Measurements from ENCODE around the gene STARD5.
A peak's percentile ranks its signal among the peaks of the same experiment; 100 is the strongest.
"Not testable (repeated sequence)": the region's sequence is repeated elsewhere in the genome, so short reads cannot be mapped to it uniquely, and the experiment has no call there.

STARD5 gene

DNA sequence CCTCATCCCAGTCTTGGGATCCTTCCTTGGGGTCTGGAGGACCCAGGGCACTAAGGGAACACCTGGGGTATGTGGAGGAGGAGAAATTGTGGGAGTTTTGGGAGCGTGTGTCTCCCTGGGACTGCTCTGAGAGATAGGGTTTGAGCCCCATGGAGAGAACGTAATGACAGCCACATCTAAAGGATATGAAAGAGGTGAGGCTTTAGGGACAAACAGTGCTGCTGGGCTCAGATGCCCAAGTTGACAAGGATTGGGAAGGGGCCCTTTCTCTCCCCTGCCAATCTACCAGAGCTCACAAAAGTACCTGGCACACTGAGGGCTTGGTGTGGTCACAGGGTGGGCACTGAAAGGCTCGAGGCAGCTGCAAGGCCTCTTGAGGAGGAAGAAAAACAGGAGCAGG, 13.3 kb upstream of the STARD5 start:
- DNase-seq (ENCODE audit: low spot score) = no peak

DNA sequence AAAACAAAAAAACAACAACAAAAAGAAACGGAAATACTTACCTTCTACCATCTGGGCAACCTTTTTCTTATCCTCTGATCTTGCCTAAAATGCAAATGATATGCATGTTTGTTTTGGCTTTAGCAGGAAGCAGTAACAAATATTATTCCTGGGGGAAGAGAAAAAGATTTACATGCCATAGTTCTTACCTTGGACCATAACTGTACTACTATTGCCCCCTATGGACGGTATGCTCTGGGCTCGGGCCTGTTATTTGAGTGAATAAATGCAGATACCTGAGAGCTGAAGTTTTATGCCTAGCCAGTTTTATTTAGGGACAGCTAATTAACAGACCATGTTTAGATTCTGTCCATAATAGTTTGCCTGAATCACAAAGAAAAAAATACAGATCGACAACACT, 12.6 kb upstream of the STARD5 start:
- peak; percentile 11 for DNase-seq (ENCODE audit: low spot score)

DNA sequence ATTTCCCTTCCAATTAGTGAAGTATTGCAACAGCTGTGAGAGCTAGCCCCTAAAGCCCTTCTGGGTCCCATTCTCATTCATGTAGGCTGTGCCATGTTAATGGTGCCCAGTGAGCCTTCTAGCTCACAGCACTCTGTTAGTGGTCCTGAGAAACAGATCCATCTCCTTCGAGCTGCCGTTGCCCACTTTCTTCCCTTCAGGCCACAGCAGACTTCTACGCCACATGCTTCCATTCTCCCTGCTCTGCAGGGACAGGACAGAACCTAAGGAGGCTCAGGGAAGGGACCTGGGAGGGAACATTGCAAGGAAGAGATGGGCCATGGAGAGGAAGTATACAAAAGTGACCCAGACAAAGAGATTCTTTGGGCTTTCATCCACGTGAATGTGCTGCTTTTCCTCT, 11.7 kb upstream of the STARD5 start:
- DNase-seq (ENCODE audit: low spot score) = no peak

DNA sequence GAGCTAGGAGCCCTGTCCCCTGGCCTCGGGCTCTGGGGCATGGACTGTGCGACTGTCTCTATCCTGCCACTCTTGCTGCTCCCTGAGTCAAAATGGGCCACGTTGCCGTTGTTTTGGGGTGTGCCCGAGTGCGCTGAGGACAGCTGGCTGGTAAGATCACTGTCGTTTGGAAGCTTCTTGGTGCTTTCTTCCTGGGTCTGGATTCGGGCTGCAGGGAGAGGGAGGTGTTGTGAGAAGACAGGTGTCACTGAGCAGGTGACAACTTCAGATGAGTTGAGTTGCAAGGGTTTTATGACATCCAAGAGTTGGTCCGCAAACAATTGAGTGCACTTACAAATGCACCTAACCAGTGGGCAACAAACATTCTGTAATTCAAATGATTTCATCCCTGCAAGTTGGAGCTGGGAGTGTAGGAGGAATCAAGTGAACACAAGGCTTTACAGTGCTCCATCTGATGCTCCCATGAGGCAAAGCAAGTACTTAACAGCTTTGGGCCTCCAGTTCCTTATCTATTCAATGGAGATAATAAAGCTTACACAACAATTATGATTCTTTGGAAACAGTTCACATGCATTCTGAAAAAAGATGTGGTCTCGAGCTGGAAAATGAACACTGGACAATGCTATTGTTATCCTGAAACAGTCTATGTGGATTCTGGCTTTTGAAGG, 11.0 kb upstream of the STARD5 start:
- no peak for DNase-seq (ENCODE audit: low spot score)

DNA sequence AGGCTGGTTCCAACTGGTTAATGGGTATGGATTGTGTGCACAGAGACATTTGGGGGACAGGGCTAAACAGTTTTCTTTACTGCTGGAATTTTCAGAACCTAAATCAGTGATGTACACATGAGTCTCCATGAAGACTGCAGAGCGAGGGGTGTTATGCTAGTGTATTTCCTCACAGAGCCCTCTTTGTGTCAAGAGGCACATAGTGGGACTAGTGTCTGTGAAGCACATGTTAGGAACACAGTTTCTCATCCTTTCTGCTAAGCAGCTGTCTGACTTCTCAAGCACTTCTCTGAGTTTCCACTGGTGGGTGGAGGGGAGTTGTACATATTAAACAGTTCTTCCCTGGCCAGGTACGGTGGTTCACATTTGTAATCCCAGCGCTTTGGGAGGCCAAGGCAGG, 9.4 kb upstream of the STARD5 start:
- no peak for DNase-seq (ENCODE audit: low spot score)

DNA sequence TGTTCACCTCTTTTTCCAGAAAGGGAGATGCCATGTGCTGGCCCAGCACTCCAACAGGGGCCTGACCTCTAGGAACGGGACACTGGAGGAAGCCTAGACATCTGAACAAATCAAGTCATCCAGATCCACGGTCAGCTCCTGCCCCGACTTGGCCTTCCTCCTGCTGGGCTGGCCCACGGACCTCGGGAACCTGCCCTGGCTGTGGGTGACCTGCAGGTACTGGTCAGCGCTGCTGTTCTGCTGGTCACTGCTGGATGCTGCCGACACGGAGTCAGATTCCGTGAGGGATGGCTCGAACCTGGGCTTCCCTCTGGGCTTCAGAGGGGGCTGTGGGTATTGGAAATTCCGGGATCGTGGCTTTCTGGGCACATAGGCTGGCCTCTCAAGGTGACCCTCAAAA, 8.4 kb upstream of the STARD5 start:
- DNase-seq (ENCODE audit: low spot score) = no peak

DNA sequence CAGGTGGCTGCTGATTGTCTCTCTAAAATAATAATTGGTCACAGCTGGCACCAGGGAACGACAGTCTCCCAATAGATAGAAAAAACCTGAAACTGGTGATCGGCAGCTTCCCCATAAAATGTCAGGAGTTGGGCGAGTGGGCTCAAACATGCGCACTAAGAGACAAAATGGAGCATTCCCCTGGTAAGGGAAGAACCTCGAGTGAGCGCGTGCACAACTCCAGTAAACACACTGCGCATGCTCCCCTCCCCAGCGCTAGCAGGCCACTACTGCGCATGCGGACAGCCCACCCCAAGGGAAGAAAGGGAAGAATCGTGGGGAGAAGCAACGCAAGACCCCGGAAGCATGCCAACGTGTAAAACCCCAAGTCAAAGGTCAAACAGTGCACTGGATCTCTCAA, 7.7 kb upstream of the STARD5 start:
- DNase-seq (ENCODE audit: low spot score) = no peak

DNA sequence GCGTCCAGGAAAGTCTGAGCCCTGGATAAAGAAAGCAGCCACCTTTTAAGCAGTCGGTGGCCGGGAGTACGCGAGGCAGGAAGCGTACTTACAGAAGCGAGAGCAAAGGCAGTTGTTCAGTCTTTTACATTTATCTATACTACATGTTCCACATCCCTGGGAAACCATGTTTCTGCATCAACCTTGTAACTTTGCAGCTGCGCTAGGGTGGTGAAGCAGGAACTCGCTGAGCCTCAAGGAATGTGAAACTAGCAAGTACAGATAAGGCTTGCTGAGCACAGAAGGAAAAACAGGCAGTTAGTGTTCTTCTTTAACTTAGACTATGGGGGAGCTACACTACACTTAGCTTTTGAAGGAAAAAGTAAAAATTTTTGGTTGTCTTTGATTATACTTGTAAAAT, 7.2 kb upstream of the STARD5 start:
- not testable (repeated sequence) for DNase-seq (ENCODE audit: low spot score)

DNA sequence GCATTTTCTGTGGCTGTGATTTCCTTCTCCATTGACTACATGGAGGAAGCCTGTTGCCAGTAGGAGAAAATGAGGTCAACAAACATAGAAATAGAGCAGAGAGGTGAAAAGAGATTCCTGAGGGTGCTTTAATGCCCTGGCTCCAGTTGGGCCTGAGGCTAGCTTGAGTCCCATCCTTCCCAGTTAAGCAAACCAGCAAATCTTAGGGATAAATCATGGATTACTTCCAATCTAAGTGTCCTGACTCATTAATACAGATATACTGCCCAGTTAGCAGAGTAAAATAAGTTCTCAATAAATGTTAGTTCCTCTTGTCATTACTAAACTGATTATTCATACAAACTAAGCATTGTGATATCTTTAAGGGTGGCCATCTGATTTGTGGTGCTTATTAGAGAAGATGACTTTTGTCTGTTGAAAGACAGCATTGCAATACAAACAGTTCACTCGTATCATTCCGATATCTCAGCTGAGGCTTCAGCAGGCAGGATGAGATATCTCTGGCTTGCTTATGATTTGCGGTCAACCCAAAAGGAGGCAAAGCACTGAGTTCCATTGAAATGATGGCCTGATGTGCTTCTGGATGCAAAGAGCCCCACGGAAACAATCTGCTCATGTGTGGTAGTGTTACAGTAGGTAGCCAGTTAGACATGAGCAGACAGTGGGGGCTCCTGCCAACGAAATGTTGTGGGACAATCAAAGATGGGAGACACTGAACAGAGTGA, 6.6 kb upstream of the STARD5 start:
- DNase-seq (ENCODE audit: low spot score) = peak; percentile 16

DNA sequence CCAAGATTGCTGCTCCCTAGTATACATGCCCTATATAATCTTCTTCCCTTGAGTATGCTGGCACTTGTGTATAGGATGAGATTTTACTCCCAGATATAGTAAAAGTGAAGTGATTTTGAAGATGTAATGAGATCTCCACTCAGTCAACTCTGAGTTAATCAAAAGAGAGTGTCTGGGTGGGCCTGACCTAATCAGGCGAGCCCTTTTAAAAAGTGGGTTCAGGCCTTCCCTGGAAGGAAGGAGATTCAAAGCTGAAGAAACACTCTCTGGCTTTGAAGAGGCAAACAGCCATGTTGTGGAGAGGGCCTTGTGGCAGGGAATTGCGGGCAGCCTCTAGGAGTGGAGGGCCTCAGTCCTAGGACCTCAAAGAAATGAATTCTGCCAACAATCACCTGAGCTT, 5.5 kb upstream of the STARD5 start:
- DNase-seq (ENCODE audit: low spot score) = no peak

DNA sequence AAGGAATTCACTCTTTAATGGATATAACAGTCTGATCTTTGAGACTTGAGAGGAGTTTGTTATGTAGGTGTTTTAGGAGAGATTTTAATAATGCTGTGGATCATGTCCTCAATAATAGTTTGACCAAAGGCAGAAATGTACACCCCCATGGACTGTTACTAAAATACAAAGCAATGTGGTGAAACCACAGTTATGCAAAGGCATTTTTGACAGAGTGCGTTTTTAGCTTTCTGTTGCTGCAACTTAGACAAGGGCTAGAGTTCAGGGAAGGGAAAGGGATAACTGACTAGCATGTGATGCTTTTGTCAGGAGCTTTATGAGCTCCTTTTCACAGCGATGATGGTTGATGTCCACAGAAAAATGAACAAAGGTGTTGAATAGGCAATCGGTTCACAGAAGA, 3.6 kb upstream of the STARD5 start:
- peak; percentile 78 for DNase-seq (ENCODE audit: low spot score)

DNA sequence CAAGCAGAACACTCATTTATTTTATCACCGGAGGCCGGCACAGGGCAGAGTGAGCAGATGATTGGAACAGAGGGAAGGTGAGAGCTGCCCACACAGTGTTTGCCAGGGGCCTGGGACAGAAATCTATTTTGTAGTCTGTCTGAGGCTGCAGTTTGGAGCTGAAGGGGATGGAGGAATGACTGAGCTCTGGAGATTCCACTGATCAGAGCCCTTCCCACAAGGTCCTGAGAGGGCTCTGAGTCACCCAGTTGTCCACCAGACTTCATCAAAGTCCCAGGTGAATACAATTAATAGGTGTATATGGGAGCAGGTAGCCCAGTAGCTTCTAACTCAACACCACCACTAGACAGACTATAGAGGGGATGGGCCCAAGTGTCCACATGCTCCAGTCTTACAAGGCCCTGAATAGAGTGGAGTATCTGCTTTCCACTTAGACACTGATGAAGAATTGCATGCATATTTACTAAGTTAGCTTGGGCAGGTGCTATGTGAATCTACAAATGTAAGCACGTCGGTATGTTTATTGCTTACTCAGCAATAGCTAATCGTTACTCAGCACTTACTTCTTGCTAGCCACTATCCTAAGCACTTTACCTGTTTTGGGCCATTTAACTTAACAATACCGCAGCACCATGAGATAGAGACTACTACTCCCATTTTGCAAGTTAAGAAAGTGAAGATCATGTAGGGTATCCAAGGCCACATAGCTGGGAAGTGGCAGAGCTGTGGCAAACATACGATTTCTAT, 2.7 kb upstream of the STARD5 start:
- DNase-seq (ENCODE audit: low spot score) = peak; percentile 8

DNA sequence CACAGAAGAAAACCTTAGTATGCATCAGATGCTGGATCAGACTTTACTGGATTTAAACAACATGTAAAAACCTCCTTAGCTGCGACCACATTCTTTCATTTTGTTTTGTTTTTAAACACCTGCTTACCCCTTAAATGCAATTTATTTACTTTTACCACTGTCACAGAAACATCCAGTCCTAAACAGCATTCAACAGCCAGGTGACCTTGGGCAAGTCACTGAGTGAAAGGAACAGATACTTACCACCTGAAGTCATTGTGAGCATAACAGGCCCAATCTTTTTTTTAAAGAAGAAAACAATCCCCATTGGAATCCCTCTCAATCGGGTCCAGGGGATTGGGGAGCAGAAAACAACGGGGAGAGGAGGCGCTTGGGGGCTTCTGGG, 390 bp downstream of the STARD5 start:
- no peak for DNase-seq (ENCODE audit: low spot score)

DNA sequence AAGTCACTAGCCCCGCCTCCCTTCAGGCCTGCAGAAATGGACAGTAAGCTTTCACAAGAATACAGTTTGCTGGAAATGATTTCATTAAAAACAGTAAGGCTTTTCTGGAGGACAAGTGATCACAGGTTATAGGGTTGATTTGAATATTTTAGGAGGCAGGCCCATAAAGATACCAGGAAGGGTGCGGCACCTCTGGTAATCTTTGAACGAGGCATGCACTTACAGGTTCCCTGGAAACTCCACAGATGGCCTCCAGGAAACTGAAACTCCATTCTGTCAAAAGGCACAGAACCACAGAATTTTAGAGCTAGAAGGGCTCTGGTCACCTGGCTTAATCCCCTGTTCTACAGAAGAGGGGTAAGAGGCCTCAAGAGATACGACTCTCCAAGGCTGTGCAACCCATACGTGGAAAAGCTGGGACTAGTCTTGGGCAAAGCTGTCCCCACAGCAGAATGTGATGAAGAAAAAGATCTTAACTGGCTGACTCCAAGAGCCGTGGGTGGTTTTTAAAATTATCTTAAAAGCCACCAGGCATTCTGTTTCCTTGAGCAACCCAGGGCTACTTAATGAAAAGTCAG, 1.2 kb downstream of the STARD5 start:
- no peak for DNase-seq (ENCODE audit: low spot score)

DNA sequence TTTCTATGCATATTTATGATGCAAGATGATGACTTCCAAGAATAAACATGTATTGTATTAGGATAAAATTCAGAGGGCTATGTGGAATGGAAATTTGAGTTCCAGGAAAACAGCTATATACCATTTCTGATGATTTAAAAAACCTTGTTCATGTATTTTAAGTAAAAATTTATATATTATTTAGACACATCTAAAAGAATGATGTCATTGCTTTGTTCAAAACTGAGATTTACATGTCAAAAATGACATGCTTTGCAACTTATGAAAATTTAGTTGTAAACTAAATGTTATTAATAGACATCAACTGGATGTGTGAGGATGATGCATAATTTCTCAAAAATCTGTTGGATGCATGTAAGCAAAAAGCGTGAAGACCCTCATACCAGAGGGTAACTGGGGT, 2.3 kb downstream of the STARD5 start:
- DNase-seq (ENCODE audit: low spot score) = no peak

DNA sequence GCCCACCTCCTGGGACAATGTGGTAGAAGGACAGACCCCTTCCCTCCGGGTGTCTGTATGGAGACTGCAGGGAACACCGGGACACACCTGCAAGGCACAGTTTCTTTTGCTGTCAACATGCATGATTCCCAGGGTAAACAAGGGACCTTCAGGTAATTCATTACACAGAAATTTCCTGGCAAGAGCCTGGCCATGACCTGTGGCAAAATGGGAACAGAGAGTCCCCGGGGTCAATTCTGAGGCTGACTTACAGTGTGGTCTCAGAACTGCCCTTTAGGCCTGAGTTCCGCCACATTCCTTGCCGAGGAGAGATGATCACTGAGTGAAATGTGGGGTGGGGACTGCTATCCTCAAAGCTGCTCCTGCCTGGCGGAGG, 6.3 kb downstream of the STARD5 start:
- DNase-seq (ENCODE audit: low spot score) = no peak

DNA sequence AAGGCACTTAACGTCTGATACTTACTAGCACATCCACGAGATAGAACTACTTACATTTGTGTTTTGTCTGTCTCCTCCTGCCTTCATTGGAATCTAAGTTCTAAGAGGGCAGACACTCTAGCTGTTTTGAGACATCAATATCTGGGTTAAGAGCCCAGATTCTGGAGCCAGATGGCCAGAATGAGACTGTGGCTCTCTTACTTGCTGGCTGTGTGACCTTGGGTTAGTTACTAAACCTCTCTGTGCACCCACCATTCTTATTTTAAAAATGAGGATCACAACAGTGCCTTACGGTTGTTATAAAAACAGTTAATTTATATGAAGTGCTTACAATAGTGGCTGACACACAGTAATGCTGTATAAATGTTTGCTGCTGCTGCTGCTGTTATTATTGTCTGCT, 7.7 kb downstream of the STARD5 start:
- no peak for DNase-seq (ENCODE audit: low spot score)

DNA sequence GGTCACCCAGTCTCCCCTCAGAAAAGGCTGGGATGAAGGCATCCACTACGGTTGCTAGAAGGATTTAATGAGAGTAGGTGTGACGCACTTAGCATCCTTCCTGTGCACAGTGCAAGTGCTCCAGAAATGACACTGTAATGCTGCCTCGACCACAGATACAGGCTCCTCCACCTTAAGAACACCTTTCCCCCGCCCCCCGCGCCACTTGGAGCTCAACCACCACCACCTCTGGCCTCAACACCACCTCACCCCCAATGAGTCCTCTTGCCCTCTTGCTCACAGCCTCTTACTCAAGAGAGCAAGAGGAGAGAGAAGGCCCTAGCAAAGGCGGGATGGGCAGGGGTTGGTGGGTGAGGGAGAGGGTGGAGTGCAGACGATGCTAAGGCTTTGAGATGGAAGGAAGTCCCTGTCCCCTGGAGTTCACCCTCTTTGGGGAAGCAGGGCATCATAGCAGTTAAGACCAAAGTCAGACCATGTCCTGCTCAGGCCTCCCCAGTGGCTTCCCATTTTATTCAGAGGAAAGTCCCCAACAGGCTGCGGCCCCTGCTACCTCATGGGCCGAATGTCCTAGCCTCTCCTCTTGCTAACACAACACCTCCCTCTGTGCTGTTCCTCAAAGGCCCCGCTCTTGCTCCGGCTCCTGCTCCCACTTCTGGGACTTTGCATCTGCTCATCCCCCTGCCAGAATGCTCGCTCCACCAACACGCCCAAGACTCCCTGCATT, 8.3 kb downstream of the STARD5 start:
- no peak for DNase-seq (ENCODE audit: low spot score)

DNA sequence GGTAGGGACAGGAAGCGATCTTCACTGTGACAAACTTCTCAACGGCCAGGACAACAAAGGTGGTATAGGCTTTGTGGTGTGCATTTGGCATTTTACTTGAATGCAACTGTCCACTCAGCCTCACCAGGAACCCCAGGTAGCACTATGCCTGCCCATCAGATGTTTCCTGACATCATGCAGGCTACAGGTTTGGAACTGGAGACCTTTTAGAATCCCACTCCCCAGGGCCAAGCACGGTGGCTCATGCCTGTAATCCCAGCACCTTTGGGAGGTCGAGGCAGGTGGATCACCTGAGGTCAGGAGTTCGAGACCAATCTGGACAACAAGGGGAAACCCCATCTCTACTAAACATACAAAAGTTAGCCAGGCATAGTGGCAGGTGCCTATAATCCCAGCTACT, 9.6 kb downstream of the STARD5 start:
- DNase-seq (ENCODE audit: low spot score) = no peak

DNA sequence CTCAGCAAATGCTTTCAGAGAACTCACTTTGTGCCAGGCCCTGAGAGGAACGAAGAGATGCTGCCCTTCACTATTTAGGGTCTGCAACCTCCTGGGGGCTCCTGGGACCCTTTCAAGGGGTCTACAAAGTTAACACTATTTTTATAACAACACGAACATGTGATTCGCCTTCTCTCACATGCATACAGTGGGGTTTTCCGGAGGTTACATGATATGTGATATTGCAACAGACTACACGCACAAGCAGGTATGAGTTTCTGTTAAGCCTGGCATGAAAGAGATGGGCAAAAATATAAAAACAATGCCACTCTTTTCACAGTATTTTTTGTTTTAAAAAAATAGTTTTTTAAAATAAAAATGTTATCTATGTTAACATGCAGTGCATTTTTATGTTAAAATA, 10.3 kb downstream of the STARD5 start:
- no peak for DNase-seq (ENCODE audit: low spot score)

DNA sequence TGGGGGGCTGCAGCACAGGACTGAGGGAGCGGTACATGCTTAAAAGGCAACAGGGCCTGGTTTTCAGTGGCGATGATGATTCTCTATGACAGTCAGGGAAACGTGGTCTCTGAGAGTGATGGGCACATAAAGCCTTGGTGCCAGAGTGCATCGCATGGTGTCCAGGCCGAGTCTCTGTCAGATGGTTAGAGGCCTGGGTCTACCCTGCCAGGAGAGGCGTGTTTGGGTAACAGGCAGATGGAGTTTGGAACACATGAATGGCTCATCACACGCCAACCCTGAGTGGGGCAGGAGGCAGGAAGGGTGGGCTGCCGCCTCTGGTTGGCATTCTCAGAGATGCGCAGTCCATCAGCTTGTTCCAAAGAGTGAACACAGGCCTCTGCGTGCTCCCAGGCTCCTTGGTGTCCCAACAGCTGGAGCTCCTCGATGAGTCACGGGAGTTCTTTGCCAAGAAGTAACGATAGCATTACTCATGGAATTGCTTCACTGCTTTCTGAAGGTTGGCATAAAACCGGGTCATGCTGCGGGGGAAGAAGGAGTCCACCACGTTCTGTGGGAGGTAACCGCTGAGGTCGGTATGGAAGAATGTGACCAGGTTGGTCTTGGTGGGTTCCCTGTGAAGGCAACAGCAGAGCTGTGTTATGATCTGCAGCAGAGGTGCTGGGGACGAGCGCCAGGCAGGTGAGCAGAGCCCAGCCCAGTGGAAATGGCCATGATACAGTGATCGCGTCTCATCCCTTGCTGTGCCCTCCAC, 11.0 kb downstream of the STARD5 start:
- peak; percentile 97 for DNase-seq (ENCODE audit: low spot score)

All from AG08395 (cell line).